Stomach (tissue), 9 donors: ENCODE measurements around the gene FAM168B. TPM values are rescaled to one million over a fixed set of nuclear protein-coding genes. Genes with fewer than 3 reads are reported as not detected.

Experiments
- DNase-seq, 2 donors: peaks; one replicate each; pipeline versions ENCODE4 v3.0.0 to v3.0.0-alpha.2; 2013 to 2019
- H3K27ac ChIP-seq, 5 donors: fragments of 200-600 bp in 4 of 5; sonication (generic) in 4 of 5; one replicate each; pipeline ENCODE4 v1.5.1; 2013 to 2019; ENCODE audit warnings: mild to moderate bottlenecking in 1 of 5, moderate library complexity in 1 of 5
- H3K27me3 ChIP-seq, 3 donors: fragments of 200-600 bp; sonication (generic); one replicate each; pipeline ENCODE4 v1.5.1; 2017 to 2019; ENCODE audit warnings: mixed run types in 1 of 3
- H3K36me3 ChIP-seq, 4 donors: fragments of 200-600 bp; sonication (generic); 1 replicate in 3 of 4; 2 replicates in 1 of 4; pipeline ENCODE4 v1.5.1; 2016 to 2019
- H3K4me1 ChIP-seq, 4 donors: fragments of 200-600 bp; sonication (generic); one replicate each; pipeline ENCODE4 v1.5.1; 2016 to 2019
- H3K4me3 ChIP-seq, 4 donors: fragments of 200-600 bp; sonication (generic) in 3 of 4; one replicate each; pipeline ENCODE4 v1.5.1; 2016 to 2019; ENCODE audit warnings: mild to moderate bottlenecking in 1 of 4
- H3K9me3 ChIP-seq, 4 donors: fragments of 200-600 bp; sonication (generic); one replicate each; pipeline ENCODE4 v1.5.1; 2016 to 2019
- CTCF ChIP-seq, 7 experiments: fragments of 450-650 bp in 4 of 7; fragments of 200-600 bp in 3 of 7; sonication (generic) in 3 of 7; IDR thresholded peaks; one replicate each; pipeline ENCODE4 v1.5.1; 2016 to 2019; ENCODE audit warnings: antibody characterized with exemption in 7 of 7, control low read depth in 2 of 7, mild to moderate bottlenecking in 1 of 7
- EP300 ChIP-seq: sonication (generic); formaldehyde crosslinking; IDR thresholded peaks from one replicate; pipeline ENCODE4 v1.6.1; 2017; ENCODE audit warnings: antibody characterized with exemption
- POLR2A ChIP-seq, 4 donors: fragments of 450-650 bp; IDR thresholded peaks; one replicate each; pipeline ENCODE4 v1.6.1; 2016; ENCODE audit warnings: antibody characterized with exemption in 4 of 4, control low read depth in 2 of 4, mild to moderate bottlenecking in 1 of 4, moderate library complexity in 1 of 4
- POLR2AphosphoS5 ChIP-seq, 3 donors: sonication (generic); formaldehyde crosslinking; IDR thresholded peaks; one replicate each; pipeline ENCODE4 v1.6.1; 2016; ENCODE audit warnings: antibody characterized with exemption in 3 of 3
- WGBS, 5 donors: extraction: QIAGEN DNeasy Blood & Tissue Kit in 3 of 5; methylation state at CpG; one replicate each; pipeline versions ENCODE4 v1.1.5 to v1.1.7; 2013 to 2018; 5-methylcytosine and 5-hydroxymethylcytosine counted together
- intact Hi-C: fragments of 100-400 bp; cut with DNase I; formaldehyde crosslinking; loops from one replicate; pipeline ENCODE4 v1.15.1; 2023; ENCODE audit warnings: low total_unique reads
- polyA plus RNA-seq, 3 donors: library from polyadenylated mRNA; stranded (reverse); fragments of 200-250 nt; gene quantifications; one replicate each; pipeline ENCODE4 v1.2.3, GENCODE V29; 2013
- total RNA-seq, 5 donors: library from RNA; depleted of rRNA; stranded (reverse); fragments of >200 nt; gene quantifications; one replicate each; pipeline versions ENCODE4 v1.1.0 to v1.2.3, GENCODE V29; 2014 to 2016
- donor health status: healthy with polysubstance abuse.
- donor health status: Bipolar disorder and iron deficiency.
- donor health status: healthy.

The FAM168B gene
- total and polyA plus RNA-seq, 8 donors = 8.2 to 103 (median 42.7) TPM

- Histone ChIP-seq H3K36me3 (peaks cover 20 to 79% (median 76%) of the 10 kb centered on the region in 4 donors), H3K27me3 (no peaks in the 10 kb centered on the region), H3K4me1 (peaks cover 0 to 16% (median 2%) of the 10 kb centered on the region in 4 donors), H3K27ac (no peak overlapping the region), H3K9me3 (no peaks in the 10 kb centered on the region), H3K4me3 (no peak overlapping the region)
- TF ChIP-seq EP300 = no peak
- no peak for TF ChIP-seq CTCF (IDR thresholded peaks at IDR 0.05)
- no peak for TF ChIP-seq POLR2AphosphoS5 (IDR thresholded peaks at IDR 0.05)
- no peak for TF ChIP-seq POLR2A (IDR thresholded peaks at IDR 0.05)
- intact Hi-C loops = no loop called here
- 90 to 94% (median 91%) methylated on average over 7 of the region's 7 CpGs for WGBS, 5 donors
- DNase-seq = no peak
Measured at GRCh38 chr2:131125195-131125757, 32.0 kb upstream of the FAM168B start.

- Histone ChIP-seq H3K4me1 (peaks cover 0 to 16% (median 2%) of the 10 kb centered on the region in 4 donors), H3K9me3 (no peaks in the 10 kb centered on the region), H3K36me3 (peaks cover 11 to 59% (median 55%) of the 10 kb centered on the region in 4 donors), H3K27ac (no peak overlapping the region), H3K4me3 (no peak overlapping the region), H3K27me3 (no peaks in the 10 kb centered on the region)
- intact Hi-C loops = no loop called here
- WGBS, 5 donors = 84 to 98% (median 95%) methylated on average over 3 of the region's 3 CpGs
- no peak for TF ChIP-seq POLR2A (IDR thresholded peaks at IDR 0.05)
- no peak for TF ChIP-seq EP300
- no peak for TF ChIP-seq CTCF (IDR thresholded peaks at IDR 0.05)
- TF ChIP-seq POLR2AphosphoS5 (IDR thresholded peaks at IDR 0.05) = no peak
- DNase-seq = no peak
Measured at GRCh38 chr2:131123192-131123591, 29.9 kb upstream of the FAM168B start.

GRCh38 chr2:131122496-131122895, 29.2 kb upstream of the FAM168B start:
- Histone ChIP-seq H3K36me3 (peaks cover 11 to 52% (median 48%) of the 10 kb centered on the region in 4 donors), H3K27ac (no peak overlapping the region), H3K27me3 (no peaks in the 10 kb centered on the region), H3K9me3 (no peaks in the 10 kb centered on the region), H3K4me1 (peaks cover 0 to 16% (median 2%) of the 10 kb centered on the region in 4 donors), H3K4me3 (no peak overlapping the region)
- intact Hi-C loops = no loop called here
- DNase-seq = no peak
- no peak for TF ChIP-seq POLR2A (IDR thresholded peaks at IDR 0.05)
- no peak for TF ChIP-seq EP300
- no peak for TF ChIP-seq CTCF (IDR thresholded peaks at IDR 0.05)
- TF ChIP-seq POLR2AphosphoS5 (IDR thresholded peaks at IDR 0.05) = no peak
- 91 to 98% (median 95%) methylated on average over 4 of the region's 4 CpGs for WGBS, 5 donors

GRCh38 chr2:131121464-131121863, 28.2 kb upstream of the FAM168B start:
- DNase-seq = no peak
- TF ChIP-seq EP300 (no peak), POLR2AphosphoS5 (IDR thresholded peaks at IDR 0.05) (no peak), POLR2A (IDR thresholded peaks at IDR 0.05) (no peak), CTCF (IDR thresholded peaks at IDR 0.05) (no peak)
- H3K27ac ChIP-seq = no peak overlapping the region
- intact Hi-C loops = no loop called here
- no peaks in the 10 kb centered on the region for H3K27me3 ChIP-seq
- H3K4me3 ChIP-seq = no peak overlapping the region
- H3K4me1 ChIP-seq = peaks cover 0 to 8% (median 2%) of the 10 kb centered on the region in 4 donors
- peaks cover 6 to 44% (median 41%) of the 10 kb centered on the region in 4 donors for H3K36me3 ChIP-seq
- H3K9me3 ChIP-seq = no peaks in the 10 kb centered on the region
- WGBS, 5 donors = 94 to 99% (median 96%) methylated on average over 4 of the region's 4 CpGs
